ENCODE data around the gene STARD5.

DNA sequence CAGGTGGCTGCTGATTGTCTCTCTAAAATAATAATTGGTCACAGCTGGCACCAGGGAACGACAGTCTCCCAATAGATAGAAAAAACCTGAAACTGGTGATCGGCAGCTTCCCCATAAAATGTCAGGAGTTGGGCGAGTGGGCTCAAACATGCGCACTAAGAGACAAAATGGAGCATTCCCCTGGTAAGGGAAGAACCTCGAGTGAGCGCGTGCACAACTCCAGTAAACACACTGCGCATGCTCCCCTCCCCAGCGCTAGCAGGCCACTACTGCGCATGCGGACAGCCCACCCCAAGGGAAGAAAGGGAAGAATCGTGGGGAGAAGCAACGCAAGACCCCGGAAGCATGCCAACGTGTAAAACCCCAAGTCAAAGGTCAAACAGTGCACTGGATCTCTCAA is 7.7 kb upstream of the STARD5 start:
- TF ChIP-seq, protein P1, sequence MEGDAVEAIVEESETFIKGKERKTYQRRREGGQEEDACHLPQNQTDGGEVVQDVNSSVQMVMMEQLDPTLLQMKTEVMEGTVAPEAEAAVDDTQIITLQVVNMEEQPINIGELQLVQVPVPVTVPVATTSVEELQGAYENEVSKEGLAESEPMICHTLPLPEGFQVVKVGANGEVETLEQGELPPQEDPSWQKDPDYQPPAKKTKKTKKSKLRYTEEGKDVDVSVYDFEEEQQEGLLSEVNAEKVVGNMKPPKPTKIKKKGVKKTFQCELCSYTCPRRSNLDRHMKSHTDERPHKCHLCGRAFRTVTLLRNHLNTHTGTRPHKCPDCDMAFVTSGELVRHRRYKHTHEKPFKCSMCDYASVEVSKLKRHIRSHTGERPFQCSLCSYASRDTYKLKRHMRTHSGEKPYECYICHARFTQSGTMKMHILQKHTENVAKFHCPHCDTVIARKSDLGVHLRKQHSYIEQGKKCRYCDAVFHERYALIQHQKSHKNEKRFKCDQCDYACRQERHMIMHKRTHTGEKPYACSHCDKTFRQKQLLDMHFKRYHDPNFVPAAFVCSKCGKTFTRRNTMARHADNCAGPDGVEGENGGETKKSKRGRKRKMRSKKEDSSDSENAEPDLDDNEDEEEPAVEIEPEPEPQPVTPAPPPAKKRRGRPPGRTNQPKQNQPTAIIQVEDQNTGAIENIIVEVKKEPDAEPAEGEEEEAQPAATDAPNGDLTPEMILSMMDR (conservative IDR thresholded peaks at IDR 0.05; ENCODE audit: low read depth, low read length), result no peak
- TF ChIP-seq SMC3 (IDR thresholded peaks at IDR 0.05; ENCODE audit: low read depth, low read length), result no peak
- TF ChIP-seq MAFK (IDR thresholded peaks at IDR 0.05; ENCODE audit: low read depth, low read length), result no peak
- no peak for TF ChIP-seq POLR2A (IDR thresholded peaks at IDR 0.05; ENCODE audit: low read depth, low read length)
- no peak for TF ChIP-seq MXI1 (IDR thresholded peaks at IDR 0.05; ENCODE audit: borderline replicate concordance, low read depth, low read length)
- no peak for TF ChIP-seq RFX5 (IDR thresholded peaks at IDR 0.05; ENCODE audit: low read depth, low read length)
- no peak for TF ChIP-seq MAZ (IDR thresholded peaks at IDR 0.05; ENCODE audit: borderline replicate concordance, low read depth, low read length)
- TF ChIP-seq RAD21 (IDR thresholded peaks at IDR 0.05; ENCODE audit: low read length), result no peak
- TF ChIP-seq, protein P2, sequence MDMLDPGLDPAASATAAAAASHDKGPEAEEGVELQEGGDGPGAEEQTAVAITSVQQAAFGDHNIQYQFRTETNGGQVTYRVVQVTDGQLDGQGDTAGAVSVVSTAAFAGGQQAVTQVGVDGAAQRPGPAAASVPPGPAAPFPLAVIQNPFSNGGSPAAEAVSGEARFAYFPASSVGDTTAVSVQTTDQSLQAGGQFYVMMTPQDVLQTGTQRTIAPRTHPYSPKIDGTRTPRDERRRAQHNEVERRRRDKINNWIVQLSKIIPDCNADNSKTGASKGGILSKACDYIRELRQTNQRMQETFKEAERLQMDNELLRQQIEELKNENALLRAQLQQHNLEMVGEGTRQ (IDR thresholded peaks at IDR 0.05; ENCODE audit: low read depth, low read length), result no peak

Data from IMR-90 (cell line).